ENCODE data around the gene TLCD5.

TLCD5 gene

GRCh38 chr11:120338107-120338933 lies 13.2 kb downstream of the TLCD5 start:
- DNase-seq, result no peak

- no peak for DNase-seq
Observed at GRCh38 chr11:120339394-120339890, 14.3 kb downstream of the TLCD5 start.

- DNase-seq, result no peak
Observed at GRCh38 chr11:120340529-120340928, 15.4 kb downstream of the TLCD5 start.

- DNase-seq, result no peak
Observed at GRCh38 chr11:120342226-120342625, 17.1 kb downstream of the TLCD5 start.

GRCh38 chr11:120342678-120343077 lies 17.6 kb downstream of the TLCD5 start:
- DNase-seq, result no peak

- DNase-seq, result no peak
Observed at GRCh38 chr11:120343429-120343828, 18.3 kb downstream of the TLCD5 start.

- DNase-seq, result peak; percentile 18 to 31
Observed at GRCh38 chr11:120344302-120345004, 19.4 kb downstream of the TLCD5 start.

- DNase-seq, result no peak
Observed at GRCh38 chr11:120346233-120346632, 21.1 kb downstream of the TLCD5 start.

GRCh38 chr11:120350637-120351036 lies 25.5 kb downstream of the TLCD5 start:
- no peak for DNase-seq

GRCh38 chr11:120352405-120352804 lies 27.3 kb downstream of the TLCD5 start:
- no peak for DNase-seq

- DNase-seq, result no peak
Observed at GRCh38 chr11:120354068-120354467, 29.0 kb downstream of the TLCD5 start.

- no peak for DNase-seq
Observed at GRCh38 chr11:120354779-120355178, 29.7 kb downstream of the TLCD5 start.

GRCh38 chr11:120357620-120358019 lies 32.5 kb downstream of the TLCD5 start:
- DNase-seq, result no peak

- DNase-seq, result no peak
Observed at GRCh38 chr11:120358729-120359128, 33.6 kb downstream of the TLCD5 start.

GRCh38 chr11:120363436-120363835 lies 38.3 kb downstream of the TLCD5 start:
- DNase-seq, result no peak

GRCh38 chr11:120365512-120365911 lies 40.4 kb downstream of the TLCD5 start:
- DNase-seq, result no peak

- no peak for DNase-seq
Observed at GRCh38 chr11:120372296-120372695, 47.2 kb downstream of the TLCD5 start.

- no peak for DNase-seq
Observed at GRCh38 chr11:120375076-120375475, 50.0 kb downstream of the TLCD5 start.

GRCh38 chr11:120376547-120377182 lies 51.6 kb downstream of the TLCD5 start:
- DNase-seq, result no peak

- DNase-seq, result no peak
Observed at GRCh38 chr11:120378474-120378873, 53.4 kb downstream of the TLCD5 start.

GRCh38 chr11:120381401-120381800 lies 56.3 kb downstream of the TLCD5 start:
- no peak for DNase-seq

All from stimulated activated CD4-positive, alpha-beta T cell treated with anti-CD3 and anti-CD28 coated beads, Interleukin-2, amount 100 ng/mL, for 48 hours (primary cell).